Hematopoietic multipotent progenitor cell treated with erythropoietin and hydrocortisone succinate and interleukin-3 and kit ligand, for 4 days (in vitro differentiated cells): Measurements from ENCODE around the gene TESPA1.
"Not testable (repeated sequence)": the region's sequence is repeated elsewhere in the genome, so short reads cannot be mapped to it uniquely, and the experiment has no call there.

Experiments
- DNase-seq: peaks from one replicate; pipeline ENCODE4 v3.0.0-alpha.2; 2015

Gene TESPA1

DNA sequence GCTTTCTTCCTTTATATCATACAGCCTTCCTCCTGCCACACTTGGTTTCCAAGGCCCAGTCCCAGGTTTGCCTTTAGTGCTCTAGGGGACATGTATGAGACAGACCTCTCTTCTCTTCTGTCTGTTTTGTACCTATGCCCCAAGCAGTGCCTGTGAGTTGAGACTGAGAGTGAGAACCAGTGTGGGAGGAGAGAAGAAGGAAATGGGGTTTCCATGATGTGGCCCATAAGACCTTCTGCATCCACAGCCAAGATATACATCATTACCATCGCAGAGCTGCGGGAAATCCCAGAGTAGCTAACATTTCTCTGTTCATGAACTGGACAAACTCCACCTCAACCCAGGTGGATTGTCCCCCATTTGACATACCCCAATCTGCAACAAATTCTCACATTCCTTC, 2.8 kb downstream of the TESPA1 start:
- DNase-seq: no peak

DNA sequence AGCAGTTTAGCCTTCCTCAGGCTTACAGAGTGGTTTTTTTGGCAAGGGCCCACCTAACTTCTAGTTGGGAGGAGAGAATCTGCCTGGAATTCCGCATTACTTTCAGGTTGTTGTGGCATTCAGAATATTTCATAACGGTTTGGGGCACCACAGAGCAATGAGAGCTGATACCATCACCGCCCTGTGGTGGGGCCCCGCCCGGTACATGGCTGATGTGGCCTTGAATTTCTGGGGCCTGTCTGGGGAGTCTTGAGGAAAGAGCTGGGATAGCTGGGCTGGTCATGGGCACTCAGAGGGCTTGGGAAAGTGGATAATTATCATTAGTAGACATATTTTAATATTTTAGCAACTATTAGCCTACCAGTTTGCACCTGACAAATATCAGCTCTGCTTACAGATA, 4.2 kb downstream of the TESPA1 start:
- peak; percentile 86 for DNase-seq

GRCh38 chr12:54977857-54978256, 6.7 kb downstream of the TESPA1 start:
- DNase-seq: peak; percentile 90

DNA sequence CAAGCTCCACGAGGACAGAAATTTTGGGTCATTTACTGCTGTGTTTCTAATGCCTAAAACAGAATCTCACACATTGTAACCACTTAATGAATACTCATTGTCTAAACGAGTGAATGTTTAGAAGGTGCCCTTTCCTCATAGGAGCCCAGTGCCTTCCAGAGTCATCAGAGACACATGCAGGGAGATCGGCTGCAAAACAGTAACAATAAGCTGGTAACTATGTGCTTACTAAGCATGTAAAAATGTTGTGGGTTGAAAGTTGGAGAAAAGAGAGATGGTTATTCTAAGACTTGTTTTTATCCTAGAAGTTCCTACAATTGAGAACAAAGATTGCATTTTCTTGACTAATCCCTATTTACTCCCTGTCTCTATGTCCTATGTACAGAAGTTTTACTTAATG, 7.4 kb downstream of the TESPA1 start:
- no peak for DNase-seq

- no peak for DNase-seq
These were observed 8.7 kb downstream of the TESPA1 start for GRCh38 chr12:54975875-54976274.

GRCh38 chr12:54975272-54975671, 9.3 kb downstream of the TESPA1 start:
- DNase-seq: no peak

GRCh38 chr12:54974279-54974678, 10.3 kb downstream of the TESPA1 start:
- DNase-seq: no peak

DNA sequence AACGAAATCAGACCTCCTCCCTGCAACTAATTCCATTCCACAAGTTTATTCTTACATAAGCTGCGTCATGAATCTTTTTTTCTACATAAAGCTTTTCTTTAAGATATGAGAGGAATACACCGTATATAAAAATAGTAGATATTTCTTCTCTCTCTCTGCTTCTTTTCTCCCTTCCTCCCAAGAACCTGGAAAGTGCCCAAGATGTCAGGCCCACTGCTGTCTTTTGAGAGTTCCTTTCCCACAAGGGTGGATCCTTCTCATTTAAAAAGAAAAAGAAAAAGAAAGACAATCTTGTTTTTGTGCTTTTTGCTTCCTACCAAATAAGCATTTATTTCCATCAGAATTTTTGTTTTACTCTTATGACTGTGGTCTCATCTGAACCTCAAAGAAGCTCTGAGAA, 11.0 kb downstream of the TESPA1 start:
- no peak for DNase-seq

- no peak for DNase-seq
These were observed 13.8 kb downstream of the TESPA1 start for GRCh38 chr12:54970741-54971140.

DNA sequence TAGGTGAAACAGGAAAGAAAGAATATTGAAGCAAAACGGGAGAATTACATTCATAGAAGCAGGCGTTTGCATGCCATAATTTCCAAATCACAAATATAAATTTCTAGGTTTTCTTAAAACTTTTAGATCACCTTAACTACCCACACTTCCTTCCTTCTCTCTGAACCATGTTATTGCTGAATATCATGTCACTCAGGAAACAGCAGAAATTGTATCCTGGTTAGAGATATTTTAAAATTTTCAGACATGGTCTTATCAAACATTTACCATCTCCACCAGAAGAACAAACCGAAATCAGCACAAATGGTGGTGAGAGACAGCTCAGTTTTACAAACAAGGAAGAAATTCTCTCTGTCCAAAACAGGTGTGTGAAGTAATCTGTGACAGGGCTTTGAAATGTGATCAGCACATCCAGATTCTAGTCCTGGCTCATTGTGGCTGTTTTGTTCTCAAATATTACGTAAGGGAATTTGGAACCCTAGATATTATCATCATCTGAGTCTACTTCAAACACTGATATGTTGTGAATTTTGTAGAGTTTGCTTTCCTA, 16.3 kb downstream of the TESPA1 start:
- DNase-seq: peak; percentile 57

DNA sequence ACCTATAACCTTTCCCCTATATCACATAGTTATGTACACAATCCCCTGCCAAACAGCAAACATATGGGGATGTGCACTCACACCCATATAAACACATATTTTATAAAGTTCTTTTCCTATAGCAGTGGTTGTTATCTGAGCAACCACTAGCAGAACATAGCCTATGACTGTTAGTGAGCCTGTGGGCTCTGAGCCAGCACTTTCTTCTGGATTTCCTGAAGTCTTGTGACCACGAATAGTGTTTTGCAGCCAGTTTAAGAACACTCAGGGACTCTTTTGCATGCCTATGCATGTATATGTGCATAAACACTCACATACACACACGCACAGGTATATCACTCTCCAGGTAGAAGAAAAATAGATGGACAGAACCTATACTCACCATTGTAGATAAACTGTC, 17.1 kb downstream of the TESPA1 start:
- peak; percentile 94 for DNase-seq

- no peak for DNase-seq
These were observed 23.4 kb downstream of the TESPA1 start for GRCh38 chr12:54961190-54961589.

DNA sequence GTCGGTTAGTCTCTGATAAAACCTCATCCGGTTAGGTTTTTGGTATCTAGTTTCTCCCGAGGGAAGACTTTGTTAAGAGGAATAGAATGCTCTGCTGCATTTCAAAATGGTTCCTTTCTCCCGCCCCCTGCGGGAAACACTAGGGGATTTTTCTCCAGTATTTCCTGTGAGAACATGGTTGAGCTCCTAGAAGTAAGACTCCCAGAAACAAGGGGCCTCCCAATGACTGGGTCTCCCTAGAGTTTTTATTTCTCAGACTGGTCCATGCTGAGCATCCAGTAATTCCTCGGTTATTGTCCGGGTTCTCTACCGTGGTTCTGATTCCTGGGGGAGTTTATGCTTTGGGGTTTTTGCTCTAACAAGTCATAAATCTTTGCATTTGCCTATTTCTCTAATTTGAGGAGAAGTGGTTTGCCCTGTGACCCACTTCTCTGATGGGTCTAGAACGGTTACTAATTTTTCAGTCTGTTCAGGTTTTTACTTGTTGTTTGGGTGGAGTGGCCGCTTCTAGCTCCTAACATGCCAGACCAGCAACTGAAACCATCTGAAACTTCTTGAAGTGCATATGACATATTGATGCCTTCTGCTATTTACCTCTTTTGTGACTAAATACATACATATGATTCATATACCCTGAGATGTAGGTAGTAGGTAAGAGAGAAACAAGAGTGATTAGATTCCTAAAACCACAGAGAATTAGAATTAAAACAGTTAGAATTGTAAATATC, 25.1 kb downstream of the TESPA1 start:
- DNase-seq: no peak

DNA sequence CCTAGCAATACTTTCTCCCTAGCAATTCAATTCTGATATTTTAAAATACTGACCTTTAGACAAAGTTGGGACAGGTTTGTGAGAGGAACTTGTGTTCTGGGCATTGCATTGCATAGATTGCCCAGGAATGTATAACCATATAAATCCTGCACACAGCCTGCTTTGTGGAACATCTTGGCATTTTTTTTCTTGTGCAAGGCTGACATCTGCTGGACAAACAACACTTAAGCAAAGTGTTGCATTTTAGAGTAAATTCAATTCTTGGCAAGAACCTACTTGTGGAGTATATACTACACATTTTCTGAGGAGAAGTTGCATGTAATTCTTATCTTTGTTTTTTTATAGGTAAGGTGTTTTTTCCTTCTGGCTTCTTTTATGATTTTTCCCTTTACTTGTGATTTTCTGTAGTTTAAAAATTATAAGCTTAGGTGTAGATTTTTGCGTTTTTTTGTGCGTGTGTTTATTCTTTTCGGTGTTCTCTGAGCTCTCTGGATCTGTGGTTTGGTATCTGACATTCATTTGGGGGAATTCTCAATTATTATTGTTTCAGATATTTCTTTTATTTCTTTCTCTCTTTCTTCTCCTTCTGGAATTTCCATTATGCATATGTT, 26.4 kb downstream of the TESPA1 start:
- peak; percentile 85 for DNase-seq

- DNase-seq: no peak
These were observed 27.5 kb downstream of the TESPA1 start for GRCh38 chr12:54956818-54957641.

- DNase-seq: no peak
These were observed 28.2 kb downstream of the TESPA1 start for GRCh38 chr12:54956322-54956721.

DNA sequence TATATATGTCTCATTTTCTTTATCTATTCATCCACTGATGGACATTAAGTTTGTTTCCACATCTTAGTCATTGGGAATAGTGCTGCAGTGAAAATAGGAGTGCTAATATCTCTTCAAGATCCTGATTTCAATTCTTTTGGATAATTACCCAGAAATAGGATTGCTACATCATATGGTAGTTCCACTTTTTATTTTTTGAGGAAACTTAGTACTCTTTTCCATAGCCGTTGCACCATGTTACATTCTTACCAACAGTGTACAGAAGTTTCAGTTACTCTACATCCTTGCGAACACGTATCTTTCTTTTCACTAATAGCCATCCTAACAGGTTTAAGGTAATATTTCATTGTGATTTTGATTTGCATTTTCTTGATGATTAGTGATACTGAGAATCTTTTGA, 29.8 kb downstream of the TESPA1 start:
- DNase-seq: no peak

GRCh38 chr12:54954228-54954627, 30.3 kb downstream of the TESPA1 start:
- no peak for DNase-seq

- DNase-seq: no peak
These were observed 34.4 kb downstream of the TESPA1 start for GRCh38 chr12:54950071-54950727.

GRCh38 chr12:54949073-54949711, 35.4 kb downstream of the TESPA1 start:
- DNase-seq: no peak

GRCh38 chr12:54948171-54948570, 36.4 kb downstream of the TESPA1 start:
- no peak for DNase-seq

- no peak for DNase-seq
These were observed 39.5 kb downstream of the TESPA1 start for GRCh38 chr12:54945082-54945481.

DNA sequence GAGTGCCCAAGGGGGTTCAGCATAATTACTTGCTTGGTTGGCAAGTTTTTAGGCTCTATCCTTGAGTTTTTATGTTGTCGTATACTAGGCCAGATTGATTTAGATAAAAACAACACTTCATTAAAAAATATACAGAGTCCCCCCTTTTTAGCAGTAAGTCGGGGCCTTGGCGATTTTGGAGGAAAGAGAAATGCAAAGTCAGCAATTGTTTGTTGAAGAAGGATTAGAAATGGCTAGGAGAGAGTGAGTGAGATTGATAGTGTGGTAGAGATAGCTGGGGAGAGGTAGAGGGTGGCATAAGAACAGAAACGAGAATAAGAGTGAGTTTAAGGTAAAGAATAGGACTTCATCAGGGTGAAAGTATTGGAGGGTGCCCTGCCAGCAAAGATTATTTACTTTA, 41.3 kb downstream of the TESPA1 start:
- DNase-seq: not testable (repeated sequence)
